K562 (cell line): ENCODE data around the gene RPS6KL1. TPM values are rescaled to one million over a fixed set of nuclear protein-coding genes. Genes with fewer than 3 reads are reported as not detected.

Source experiments
- CTBP1 ChIP-seq: fragments of 450-650 bp; IDR thresholded peaks from 2 replicates; pipeline ENCODE4 v1.6.1; 2016; ENCODE audit warnings: borderline replicate concordance
- DPF2 ChIP-seq: fragments of 450-650 bp; IDR thresholded peaks from 2 replicates; pipeline ENCODE4 v1.6.1; 2016
- FOXA1 ChIP-seq: fragments of 450-650 bp; IDR thresholded peaks from 2 replicates; pipeline ENCODE4 v1.6.1; 2016; ENCODE audit warnings: mild to moderate bottlenecking, borderline replicate concordance
- FOXP1 ChIP-seq: sonication (generic); formaldehyde crosslinking; IDR thresholded peaks from 2 replicates; pipeline ENCODE4 v1.8.0; 2022; ENCODE audit warnings: mild to moderate bottlenecking, missing genetic modification reagents
- KAT8 ChIP-seq: fragments of 450-650 bp; IDR thresholded peaks from 2 replicates; pipeline ENCODE4 v1.6.1; 2016; ENCODE audit warnings: low read depth, mild to moderate bottlenecking
- NCOR1 ChIP-seq: fragments of 450-650 bp; IDR thresholded peaks from 2 replicates; pipeline ENCODE4 v1.6.1; 2016; ENCODE audit warnings: mild to moderate bottlenecking, moderate library complexity
- PHB2 ChIP-seq: fragments of 450-650 bp; IDR thresholded peaks from 2 replicates; pipeline ENCODE4 v1.6.1; 2017; ENCODE audit warnings: low read depth
- POLR2AphosphoS5 ChIP-seq: IDR thresholded peaks from 2 replicates; pipeline ENCODE4 v1.6.1; 2011; ENCODE audit warnings: mild to moderate bottlenecking, low read depth, low read length, moderate library complexity; ENCODE audit not compliant: control insufficient read depth, insufficient read depth
- PRDM10 ChIP-seq: fragments of 450-650 bp; IDR thresholded peaks from 2 replicates; pipeline ENCODE4 v1.6.1; 2018; ENCODE audit not compliant: partially characterized antibody
- SMAD1 ChIP-seq: fragments of 150-350 bp; IDR thresholded peaks from 2 replicates; pipeline ENCODE4 v1.6.1; 2014; ENCODE audit warnings: low read length, low read depth; ENCODE audit not compliant: partially characterized antibody
- SMARCC2 ChIP-seq: fragments of 450-650 bp; IDR thresholded peaks from 2 replicates; pipeline ENCODE4 v1.6.1; 2017; ENCODE audit warnings: antibody characterized with exemption, moderate library complexity, mild to moderate bottlenecking, low read depth
- STAT5A ChIP-seq: IDR thresholded peaks from 2 replicates; pipeline ENCODE4 v1.6.1; 2012; ENCODE audit warnings: low read length, inconsistent platforms, borderline replicate concordance
- TCF3 ChIP-seq: sonication (generic); formaldehyde crosslinking; IDR thresholded peaks from 2 replicates; pipeline ENCODE4 v1.4.0; 2020; ENCODE audit warnings: mild to moderate bottlenecking, missing genetic modification reagents
- ZBTB26 ChIP-seq: fragments of 450-650 bp; formaldehyde crosslinking; IDR thresholded peaks from 2 replicates; pipeline ENCODE4 v1.4.0; 2022; ENCODE audit warnings: missing genetic modification characterization
- ZBTB33 ChIP-seq: sonication (generic); formaldehyde crosslinking; IDR thresholded peaks from 2 replicates; pipeline ENCODE4 v1.8.1; 2023; ENCODE audit warnings: mild to moderate bottlenecking, missing genetic modification reagents
- ZC3H11A ChIP-seq: IDR thresholded peaks from 2 replicates; pipeline ENCODE4 v1.6.1; 2012; ENCODE audit warnings: low read depth, low read length, improper control_type of control experiment
- ZNF143 ChIP-seq: sonication (generic); formaldehyde crosslinking; IDR thresholded peaks from 2 replicates; pipeline ENCODE4 v1.9.0; 2022; ENCODE audit warnings: mild to moderate bottlenecking, missing genetic modification reagents
- ZNF3 ChIP-seq: fragments of 250-450 bp; sonication (Bioruptor Pico); IDR thresholded peaks from 2 replicates; pipeline ENCODE4 v1.5.0; 2021; ENCODE audit warnings: mild to moderate bottlenecking, moderate library complexity
- ZNF41 ChIP-seq: fragments of 250-450 bp; sonication (Bioruptor Pico); conservative IDR thresholded peaks from 2 replicates; pipeline ENCODE4 v1.4.0; 2020; ENCODE audit warnings: mild to moderate bottlenecking
- ZNF444 ChIP-seq: fragments of 250-450 bp; sonication (Bioruptor Pico); IDR thresholded peaks from 2 replicates; pipeline ENCODE4 v1.4.0; 2020; ENCODE audit warnings: mild to moderate bottlenecking, moderate library complexity
- polyA plus RNA-seq, 8 experiments: library from polyadenylated mRNA; depleted of rRNA in 4 of 8; stranded (reverse) in 5 of 8; unstranded in 3 of 8; fragments of >200 nt; fragmentation: Nextera tagmentation in 2 of 8; fragmentation: Illumina TruSeq in 1 of 8; extraction: Ambion mirVana in 2 of 8; extraction: Trizol in 1 of 8; gene quantifications; 2 replicates each; pipeline versions ENCODE4 v1.2.1 to v1.2.3, GENCODE V29; 2011 to 2014; ENCODE audit warnings: inconsistent platforms in 1 of 8, missing spikeins in 1 of 8
- total RNA-seq, 7 experiments: library from RNA; depleted of rRNA in 6 of 7; stranded (reverse); fragments of >200 nt in 6 of 7; fragmentation: Illumina TruSeq in 2 of 7; extraction: Trizol in 2 of 7; gene quantifications; 2 replicates each; pipeline versions ENCODE4 v1.2.1 to v1.2.3, GENCODE V29; 2011 to 2021; ENCODE audit warnings: low replicate concordance in 1 of 7

The RPS6KL1 gene
- total and polyA plus RNA-seq, 9 of the 15 experiments (the other 6 are each of a cell fraction or from before 2014, with no cell fraction given), result 0.91 to 15.5 (median 8.1) TPM

- TF ChIP-seq ZBTB33 (CRISPR knock-in tag) (no peak), SMAD1 (no peak), SMARCC2 (peak; percentile 52; the same call in 1 of the 2 replicates), POLR2AphosphoS5 (0 out of 2 replicates have a peak, but pooled peaks have one; percentile 22), ZNF444 (no peak), TCF3 (CRISPR knock-in tag) (peak; percentile 80), FOXP1 (no peak), STAT5A (peak; percentile 64; the same call in 1 of the 2 replicates), ZNF41 (CRISPR knock-in tag) (no peak), DPF2 (peak; percentile 84), ZNF3 (CRISPR knock-in tag) (no peak), KAT8 (no peak), FOXA1 (0 out of 2 replicates have a peak, but pooled peaks have one; percentile 40), ZBTB26 (no peak), PHB2 (peak; percentile 43; the same call in 1 of the 2 replicates), NCOR1 (peak; percentile 85), ZNF143 (CRISPR knock-in tag) (no peak), CTBP1 (no peak), ZC3H11A (no peak), PRDM10 (peak; percentile 37)
- TF ChIP-seq, all 486 proteins: peak for 35
Observed at GRCh38 chr14:74927225-74927624, 4.2 kb upstream of the RPS6KL1 start (continued).
